Measurements from ENCODE around the gene NOTCH1.
A peak's percentile ranks its signal among the peaks of the same experiment; 100 is the strongest.

GRCh38 chr9:136471802-136472487 is 73.9 kb downstream of the NOTCH1 start:
- TF ChIP-seq ZBTB1 (tag by site-specific recombination; IDR thresholded peaks at IDR 0.05) (no peak), MYNN (tag by site-specific recombination; IDR thresholded peaks at IDR 0.05; ENCODE audit: borderline replicate concordance) (no peak), HOXA7 (CRISPR knock-in tag; IDR thresholded peaks at IDR 0.05; ENCODE audit: borderline replicate concordance) (no peak), ZNF174 (tag by site-specific recombination; IDR thresholded peaks at IDR 0.05) (no peak), BCL11A (tag by site-specific recombination; IDR thresholded peaks at IDR 0.05; ENCODE audit: low read depth) (no peak), ZNF558 (tag by site-specific recombination; IDR thresholded peaks at IDR 0.05) (no peak), ZNF274 (IDR thresholded peaks at IDR 0.05; ENCODE audit: low read length) (no peak), ZNF274 (tag by site-specific recombination; IDR thresholded peaks at IDR 0.05; ENCODE audit: borderline replicate concordance) (no peak), SP2 (tag by site-specific recombination; IDR thresholded peaks at IDR 0.05) (no peak), PBX3 (CRISPR knock-in tag; IDR thresholded peaks at IDR 0.05) (no peak), CTCF (tag by site-specific recombination; IDR thresholded peaks at IDR 0.05) (no peak), ZNF785 (tag by site-specific recombination; IDR thresholded peaks at IDR 0.05) (no peak), ZNF335 (tag by site-specific recombination; conservative IDR thresholded peaks at IDR 0.05) (peak; percentile 38; the same call in 1 of the 2 replicates)
